NK-92 treated with Interleukin-12 subunit alpha and Interleukin-12 subunit beta, amount 100 ng/mL, for 24 hours (cell line): ENCODE results near the gene MYH6.

ENCODE experiments used
- DNase-seq: peaks from one replicate; lab custom pipeline; 2025; lab: John Stamatoyannopoulos, UW

The MYH6 gene

DNA sequence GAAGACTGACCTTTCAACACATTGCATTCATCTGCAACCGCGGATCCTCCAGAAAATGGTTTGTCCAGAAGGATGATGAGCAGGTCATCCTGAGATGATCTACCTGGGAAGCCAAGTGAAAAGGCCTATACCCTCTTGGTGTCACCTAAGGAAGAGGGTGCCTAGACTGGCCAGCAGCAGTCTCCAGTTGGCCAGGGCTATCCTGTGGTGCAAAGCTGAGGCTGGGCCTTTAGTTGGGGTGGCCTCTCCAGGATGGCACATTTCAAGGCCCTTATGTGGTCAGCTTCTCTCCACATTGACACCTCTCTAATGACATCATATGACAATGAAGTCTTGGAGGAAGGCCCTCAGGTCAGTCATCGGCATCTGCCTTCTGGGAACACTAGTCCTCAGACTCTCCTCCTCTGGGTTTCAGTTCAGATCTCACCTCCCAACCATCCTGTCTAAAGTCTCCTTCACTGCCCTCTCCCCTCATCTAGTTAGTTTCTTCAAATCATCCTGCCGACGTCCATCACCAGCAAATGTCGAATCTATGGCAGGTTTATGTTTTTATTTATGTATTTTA, 52.1 kb downstream of the MYH6 start:
- DNase-seq = no peak

DNA sequence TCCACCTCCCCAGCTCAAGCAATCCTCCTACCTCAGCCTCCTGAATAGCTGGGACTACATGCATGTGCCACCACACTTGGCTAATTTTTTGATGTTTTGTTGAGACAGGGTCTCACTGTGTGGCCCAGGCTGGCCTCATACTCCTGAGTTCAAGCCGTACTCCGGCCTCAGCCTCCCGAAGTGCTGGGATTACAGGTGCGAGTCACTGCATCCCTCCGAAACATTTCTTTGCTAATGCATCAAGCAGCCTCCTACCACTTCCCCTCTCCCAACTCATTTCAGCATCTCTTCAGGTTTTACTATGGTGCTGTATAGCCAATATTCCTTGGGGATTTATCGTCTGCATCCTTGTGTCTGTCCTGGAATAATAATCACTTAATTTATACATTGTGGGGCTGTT, 53.1 kb downstream of the MYH6 start:
- no peak for DNase-seq

- no peak for DNase-seq
Measured at GRCh38 chr14:23353433-23353780, 54.7 kb downstream of the MYH6 start.

- DNase-seq = no peak
Measured at GRCh38 chr14:23352506-23353432, 55.3 kb downstream of the MYH6 start, which contains the start of gene SLC22A17. Gene SLC22A17, minus strand, starts transcription at chr14:23352887.

GRCh38 chr14:23351681-23352505, 56.2 kb downstream of the MYH6 start:
- no peak for DNase-seq

DNA sequence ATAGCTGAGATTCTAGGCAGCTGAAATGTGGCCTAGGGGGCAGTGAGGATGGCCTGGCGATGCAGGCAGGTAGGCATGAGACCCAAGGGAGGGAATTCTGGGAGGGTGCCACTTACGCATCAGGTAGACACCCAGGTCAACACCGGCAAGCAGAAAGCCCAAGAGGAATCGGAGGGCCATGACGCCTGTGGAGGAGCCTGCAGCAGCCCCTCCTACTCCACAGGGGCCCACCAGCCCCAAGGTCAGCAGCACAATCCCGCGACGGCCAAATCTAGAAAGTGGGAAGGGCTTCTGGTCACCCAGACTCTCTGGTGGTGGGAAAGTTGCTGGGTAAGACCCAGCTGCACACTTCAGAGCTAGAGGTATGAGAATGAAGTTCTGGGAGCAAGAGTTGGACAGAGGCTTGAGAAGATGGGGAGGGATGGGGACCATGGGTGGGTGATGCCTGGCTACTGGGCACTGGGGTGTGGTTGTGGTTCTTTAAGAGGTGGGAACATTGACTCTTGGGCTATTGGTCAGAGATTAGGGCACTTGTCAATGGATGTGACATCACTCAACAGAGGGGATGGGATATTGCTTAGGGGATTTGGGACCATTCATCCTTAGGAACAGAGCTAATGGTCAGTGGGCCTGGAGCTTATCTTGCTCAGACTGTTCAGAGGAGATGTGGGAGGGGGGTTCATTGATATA, 58.8 kb downstream of the MYH6 start:
- no peak for DNase-seq

GRCh38 chr14:23348297-23348655, 59.8 kb downstream of the MYH6 start:
- DNase-seq = no peak

DNA sequence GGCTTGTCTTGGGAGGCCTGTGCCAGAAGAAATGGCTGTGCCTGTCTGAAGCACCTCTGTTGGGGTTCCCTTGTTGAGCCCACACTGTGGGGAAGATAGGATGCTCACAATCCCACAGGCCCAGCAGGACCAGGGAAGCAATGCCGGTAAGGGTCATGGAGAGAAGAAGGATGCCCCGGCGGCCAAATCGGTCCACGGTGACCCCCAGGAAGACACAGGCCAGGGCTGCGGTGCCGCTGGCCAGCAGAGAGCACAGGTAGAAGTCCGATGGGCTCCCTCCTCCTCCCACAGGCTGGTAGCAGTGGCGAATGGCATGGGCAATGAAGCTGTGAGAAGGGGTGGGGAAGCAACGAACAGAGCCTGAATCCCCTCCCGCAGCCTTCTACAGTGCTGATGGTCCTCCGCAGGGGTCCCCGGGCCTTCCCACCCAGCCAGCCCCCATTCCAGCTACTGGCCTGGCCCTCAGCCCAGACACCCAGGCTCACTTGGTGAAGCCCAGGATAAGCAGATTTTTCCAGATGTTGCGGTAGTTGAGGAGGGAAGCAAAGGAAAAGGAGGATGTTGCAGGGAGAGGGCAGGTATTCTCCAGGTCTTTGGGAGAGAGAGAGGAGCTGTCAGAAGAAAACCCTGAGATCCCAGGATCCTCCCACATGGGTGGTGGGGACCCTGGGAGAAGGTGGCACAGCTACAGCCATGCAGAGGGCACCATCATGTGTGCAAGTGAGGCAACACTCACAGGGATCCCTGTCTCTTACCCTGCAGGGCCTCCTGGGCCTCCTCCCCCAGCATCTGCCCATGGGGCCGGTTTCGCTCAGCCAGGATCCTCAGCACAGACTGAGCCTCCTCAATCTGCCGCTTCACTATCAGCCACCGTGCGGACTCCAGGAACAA, 60.4 kb downstream of the MYH6 start:
- DNase-seq = no peak

DNA sequence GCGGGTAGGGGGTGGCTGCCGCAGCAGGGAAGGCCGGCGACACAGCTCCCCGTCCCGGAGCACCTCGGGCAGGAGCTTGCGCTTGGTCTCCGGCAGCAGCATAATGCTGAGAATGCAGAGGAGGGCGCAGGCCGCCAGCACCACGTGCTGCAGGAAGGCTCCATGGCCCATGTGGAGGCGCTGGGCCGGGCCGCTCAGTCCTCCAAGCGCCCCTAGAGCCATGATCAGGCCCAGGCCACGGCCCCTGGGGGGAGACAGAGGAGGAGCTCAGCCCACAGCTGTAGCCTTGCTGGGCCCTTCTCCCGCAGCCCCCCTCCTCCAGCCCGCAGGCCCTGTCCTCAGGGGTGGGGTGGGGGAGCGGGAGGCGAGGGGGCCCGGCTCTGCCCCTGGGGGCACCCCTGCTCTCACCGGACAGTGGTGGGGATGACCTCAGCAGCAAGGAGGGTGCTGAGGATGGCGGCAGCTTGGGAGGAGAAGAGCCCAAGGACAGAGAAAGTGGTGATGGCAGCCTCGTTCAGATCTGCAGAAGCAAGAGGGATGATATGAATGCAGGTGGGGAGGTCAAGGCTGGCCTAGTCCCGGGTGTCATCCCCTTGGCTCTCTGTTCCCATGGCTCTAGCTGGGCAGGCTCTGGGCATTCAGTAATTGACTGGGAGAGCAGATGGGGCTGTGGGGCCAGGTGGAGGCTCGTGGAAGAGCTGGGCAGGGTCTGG, 61.2 kb downstream of the MYH6 start:
- no peak for DNase-seq

GRCh38 chr14:23345987-23346692, 61.9 kb downstream of the MYH6 start:
- no peak for DNase-seq

DNA sequence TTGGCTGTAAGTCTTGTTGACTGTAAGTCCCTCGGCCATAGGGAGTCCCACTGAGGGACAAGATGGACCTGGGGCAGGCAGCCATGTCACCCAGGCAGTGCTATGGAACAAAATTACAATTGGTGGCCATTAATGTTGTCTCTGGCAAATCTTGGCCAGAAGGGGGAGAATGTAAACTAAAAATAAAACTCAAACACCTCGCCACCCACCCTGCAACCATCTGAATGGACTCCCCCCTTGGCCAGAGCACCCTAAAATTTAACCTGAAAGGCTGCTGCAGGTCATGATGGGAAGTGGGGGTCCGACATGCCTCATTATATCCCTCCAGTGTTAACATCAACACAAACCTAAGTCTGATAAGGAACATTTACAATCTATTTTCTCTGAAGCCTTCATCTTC, 63.6 kb downstream of the MYH6 start:
- DNase-seq = no peak

DNA sequence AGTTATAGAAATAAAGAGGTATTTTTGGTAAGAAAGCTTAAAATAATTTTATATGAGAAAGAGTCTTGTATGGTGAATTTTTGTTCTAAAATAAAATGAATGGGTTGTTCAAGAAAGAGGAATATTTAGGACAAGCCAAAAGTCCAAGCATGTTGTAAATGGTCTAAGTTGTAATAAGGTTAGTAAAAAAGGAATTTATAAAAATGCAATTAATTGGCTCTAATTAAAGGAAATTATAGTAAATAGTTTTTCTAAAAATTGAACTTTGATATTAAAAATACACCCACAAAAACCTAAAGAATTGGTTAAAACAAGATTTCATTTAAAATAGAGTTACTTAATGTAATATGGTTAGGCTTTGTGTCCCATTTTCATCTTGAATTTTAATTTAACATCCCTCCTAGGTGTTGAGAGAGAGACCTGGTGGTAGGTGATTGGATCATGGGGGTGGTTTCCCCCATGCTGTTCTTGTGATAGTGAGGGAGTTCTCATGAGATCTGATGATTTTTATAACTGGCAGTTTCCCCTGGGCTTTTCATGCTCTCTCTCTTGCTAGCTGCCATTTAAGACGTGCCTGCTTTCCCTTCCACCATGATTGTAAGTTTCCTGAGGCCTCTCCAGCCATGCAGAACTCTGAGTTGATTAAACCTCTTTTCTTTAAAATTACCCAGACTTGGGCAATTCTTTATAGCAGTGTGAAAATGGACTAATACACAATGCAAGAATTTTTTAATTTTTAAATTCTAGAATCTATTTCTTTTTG, 68.4 kb downstream of the MYH6 start:
- no peak for DNase-seq

DNA sequence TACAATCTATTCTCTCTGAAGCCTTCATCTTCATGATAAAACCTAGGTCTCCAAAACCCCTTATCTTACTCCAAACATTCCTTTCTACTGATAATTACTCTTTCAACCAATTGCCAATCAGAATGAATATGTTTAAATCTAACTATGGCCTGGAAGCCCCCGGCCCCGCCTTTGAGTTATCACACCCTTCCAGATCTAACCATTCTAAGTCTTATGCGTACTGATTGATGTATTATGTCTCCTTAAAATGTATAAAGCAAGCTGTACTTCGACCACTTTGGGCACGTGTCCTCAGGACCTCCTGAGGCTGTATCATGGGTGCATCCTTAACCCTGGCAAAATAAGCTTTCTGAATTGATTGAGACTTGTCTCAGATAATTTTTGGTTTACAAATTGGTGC, 72.5 kb downstream of the MYH6 start:
- DNase-seq = no peak
